T-cell (primary cell): Measurements from ENCODE around the gene MBL2. TPM values are rescaled to one million over a fixed set of nuclear protein-coding genes. Genes with fewer than 3 reads are reported as not detected.

Experiments used
- ATAC-seq, 4 experiments: fragments of 200-7000 bp in 3 of 4; fragments of 150-1000 bp in 1 of 4; cut with Tn5 transposase; replicated peaks in 1 of 4; 1 replicate in 3 of 4; 2 replicates in 1 of 4; pipeline ENCODE4 v1.10.0; 2021; ENCODE audit warnings: moderate library complexity in 3 of 4, mild to moderate bottlenecking in 2 of 4, moderate number of reproducible peaks in 1 of 4
- CTCF ChIA-PET, 2 donors: fragments of 300-600 bp; sonication (Branson Sonifier 250); formaldehyde crosslinking; loops; one replicate each; lab custom pipeline; 2022; ENCODE audit warnings: antibody characterized with exemption in 2 of 2; lab: Charles Lee
- POLR2A ChIA-PET, 2 donors: fragments of 300-600 bp; sonication (Branson Sonifier 250); formaldehyde crosslinking; loops; one replicate each; lab custom pipeline; 2022; ENCODE audit warnings: antibody characterized with exemption in 2 of 2; lab: Charles Lee
- DNase-seq, 35 experiments: peaks; one replicate each; pipeline versions ENCODE4 v3.0.0 to v3.0.0-alpha.2; 2013 to 2023
- H3K27ac ChIP-seq: one replicate; pipeline ENCODE4 v1.5.1; 2013; ENCODE audit warnings: low read length
- H3K27me3 ChIP-seq, 2 experiments: replicated peaks in 1 of 2; 1 replicate in 1 of 2; 2 replicates in 1 of 2; pipeline versions ENCODE4 v1.6.1 to v1.7.0; 2013; ENCODE audit warnings: low read length in 1 of 2, mixed read lengths in 1 of 2; ENCODE audit not compliant: control insufficient read depth in 2 of 2, insufficient read depth in 2 of 2; ENCODE audit errors: extremely low read depth in 1 of 2
- H3K36me3 ChIP-seq, 2 donors: 1 replicate in 1 of 2; 2 replicates in 1 of 2; pipeline versions ENCODE4 v1.6.1 to v1.7.0; 2013; ENCODE audit warnings: low read length in 1 of 2; ENCODE audit not compliant: control insufficient read depth in 2 of 2, insufficient read depth in 1 of 2; ENCODE audit errors: extremely low read depth in 1 of 2
- H3K4me1 ChIP-seq, 2 experiments: 1 replicate in 1 of 2; 2 replicates in 1 of 2; pipeline versions ENCODE4 v1.6.1 to v1.7.0; 2013; ENCODE audit warnings: low read length in 2 of 2, mixed read lengths in 1 of 2; ENCODE audit not compliant: insufficient read depth in 2 of 2, control insufficient read depth in 1 of 2; ENCODE audit errors: extremely low read depth in 1 of 2
- H3K4me3 ChIP-seq, 2 donors: 1 replicate in 1 of 2; 2 replicates in 1 of 2; pipeline versions ENCODE4 v1.5.1 to v1.7.0; 2013; ENCODE audit warnings: mild to moderate bottlenecking in 2 of 2, low read length in 1 of 2, moderate library complexity in 1 of 2; ENCODE audit not compliant: control insufficient read depth in 1 of 2; ENCODE audit errors: extremely low read depth in 1 of 2
- H3K9me3 ChIP-seq: 2 replicates; pipeline ENCODE4 v1.7.0; 2013
- H3K27ac Mint-ChIP-seq, 2 donors: one replicate each; pipeline ENCODE4 v1.8.0; 2020 to 2021; ENCODE audit warnings: mild to moderate bottlenecking in 2 of 2, mixed read lengths in 2 of 2
- H3K27me3 Mint-ChIP-seq, 2 donors: one replicate each; pipeline ENCODE4 v1.8.0; 2021 to 2022; ENCODE audit warnings: mixed read lengths in 2 of 2
- H3K36me3 Mint-ChIP-seq: one replicate; pipeline ENCODE4 v1.8.0; 2021; ENCODE audit warnings: mixed read lengths
- H3K4me1 Mint-ChIP-seq, 3 donors: one replicate each; pipeline ENCODE4 v1.8.0; 2020 to 2022; ENCODE audit warnings: mixed read lengths in 3 of 3, mild to moderate bottlenecking in 1 of 3
- H3K4me3 Mint-ChIP-seq, 3 donors: one replicate each; pipeline ENCODE4 v1.8.0; 2020 to 2022; ENCODE audit warnings: mild to moderate bottlenecking in 3 of 3, mixed read lengths in 3 of 3, moderate library complexity in 3 of 3
- H3K9me3 Mint-ChIP-seq, 3 donors: one replicate each; pipeline ENCODE4 v1.8.0; 2020 to 2022; ENCODE audit warnings: mixed read lengths in 3 of 3
- WGBS: methylation state at CpG from one replicate; pipeline ENCODE4 v1.1.5; 2013; ENCODE audit warnings: missing lambda C conversion rate; ENCODE audit not compliant: insufficient coverage; 5-methylcytosine and 5-hydroxymethylcytosine counted together
- total RNA-seq, 35 experiments: library from RNA in 6 of 35; stranded (reverse) in 6 of 35; fragments of 120-200 nt in 1 of 35; gene quantifications; one replicate each; pipeline versions ENCODE4 v1.2.1 to v1.2.4 and lab custom pipeline; 2013 to 2026

The MBL2 gene
- total RNA-seq, 5 donors from 2014 or later (not counting 1 experiment from before 2014, with no cell fraction given) = 0.10 TPM; not detected in 4

DNA sequence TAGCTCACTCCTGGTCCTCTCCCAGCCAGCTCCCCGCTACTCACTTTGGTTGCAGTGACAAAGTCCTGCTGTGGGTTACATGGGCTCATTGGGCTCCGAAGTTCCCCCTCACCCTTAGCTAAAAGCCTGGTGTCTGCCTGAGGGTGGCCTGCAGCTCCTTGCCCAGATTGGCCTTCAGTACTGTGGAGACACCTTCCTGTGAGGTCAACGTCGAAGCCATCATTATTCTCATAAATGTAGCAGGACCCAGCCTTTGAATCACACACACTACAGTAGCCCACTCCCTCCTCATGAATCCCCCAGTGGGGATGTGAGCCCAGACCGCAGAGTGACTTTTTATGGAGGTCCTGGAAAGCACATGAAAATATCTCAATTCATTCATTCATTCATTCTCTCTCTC is 10.5 kb downstream of the MBL2 start:
- H3K36me3 ChIP-seq = no peaks in the 10 kb centered on the region
- H3K27ac Mint-ChIP-seq = no peak overlapping the region
- no peaks in the 10 kb centered on the region for H3K4me1 ChIP-seq
- 84% methylated on average over 5 of the region's 5 CpGs for WGBS
- H3K4me1 Mint-ChIP-seq = no peaks in the 10 kb centered on the region
- H3K9me3 Mint-ChIP-seq = peaks cover 0 to 6% (median 3%) of the 10 kb centered on the region in 3 donors
- ATAC-seq (no peak), DNase-seq (no peak)
- no peaks in the 10 kb centered on the region for H3K36me3 Mint-ChIP-seq
- H3K27ac ChIP-seq = no peak overlapping the region
- CTCF ChIA-PET = no interaction called here
- no peak overlapping the region for H3K4me3 ChIP-seq
- no peaks in the 10 kb centered on the region for H3K9me3 ChIP-seq
- no peak overlapping the region for H3K4me3 Mint-ChIP-seq
- no peaks in the 10 kb centered on the region for H3K27me3 ChIP-seq
- POLR2A ChIA-PET = no interaction called here
- no peaks in the 10 kb centered on the region for H3K27me3 Mint-ChIP-seq

GRCh38 chr10:52759154-52759553 is 13.4 kb downstream of the MBL2 start:
- H3K4me1 ChIP-seq = no peaks in the 10 kb centered on the region
- whole genome bisulfite sequencing = no CpG with 5 or more reads among the region's 3 CpGs
- CTCF ChIA-PET = no interaction called here

DNA sequence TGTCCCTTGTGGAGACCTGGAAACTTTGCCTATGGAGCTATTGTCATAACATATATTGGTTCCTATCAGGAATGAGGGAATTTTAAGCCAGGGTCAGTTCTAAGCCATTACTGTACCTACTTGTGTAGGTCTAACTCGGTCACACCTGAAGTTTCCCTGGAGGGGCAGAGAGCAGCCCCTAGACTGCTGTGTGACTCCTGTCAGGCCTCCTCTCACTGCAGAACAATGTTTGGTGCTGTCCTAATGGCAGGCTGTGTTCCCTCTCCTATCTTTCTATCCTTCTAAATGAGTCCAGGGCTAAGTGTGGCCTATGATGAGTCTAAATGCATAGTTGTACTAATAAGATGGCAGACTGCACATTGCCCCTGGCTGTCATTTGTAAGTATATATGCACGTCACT is 14.2 kb downstream of the MBL2 start:
- Mint-ChIP-seq H3K36me3 (no peaks in the 10 kb centered on the region), H3K27ac (no peak overlapping the region), H3K27me3 (no peaks in the 10 kb centered on the region), H3K4me1 (no peaks in the 10 kb centered on the region), H3K9me3 (peaks cover 0 to 9% (median 6%) of the 10 kb centered on the region in 3 donors), H3K4me3 (no peak overlapping the region)
- no peak overlapping the region for H3K27ac ChIP-seq
- CTCF ChIA-PET = no interaction called here
- DNase-seq (no peak), ATAC-seq (no peak)
- H3K4me1 ChIP-seq = no peaks in the 10 kb centered on the region
- no peaks in the 10 kb centered on the region for H3K36me3 ChIP-seq
- WGBS = no CpG with 5 or more reads among the region's 2 CpGs
- H3K9me3 ChIP-seq = no peaks in the 10 kb centered on the region
- H3K4me3 ChIP-seq = no peak overlapping the region
- POLR2A ChIA-PET = no interaction called here
- H3K27me3 ChIP-seq = no peaks in the 10 kb centered on the region

More at GRCh38 chr10:52759154-52759553, 13.4 kb downstream of the MBL2 start:
- Mint-ChIP-seq H3K27ac (no peak overlapping the region), H3K4me1 (no peaks in the 10 kb centered on the region), H3K27me3 (no peaks in the 10 kb centered on the region), H3K9me3 (peaks cover 0 to 9% (median 6%) of the 10 kb centered on the region in 3 donors), H3K36me3 (no peaks in the 10 kb centered on the region), H3K4me3 (no peak overlapping the region)
- no peak overlapping the region for H3K27ac ChIP-seq
- ATAC-seq (no peak), DNase-seq (no peak)
- no peaks in the 10 kb centered on the region for H3K27me3 ChIP-seq
- H3K4me3 ChIP-seq = no peak overlapping the region
- no peaks in the 10 kb centered on the region for H3K9me3 ChIP-seq
- POLR2A ChIA-PET = no interaction called here
- no peaks in the 10 kb centered on the region for H3K36me3 ChIP-seq

- Mint-ChIP-seq H3K4me1 (no peaks in the 10 kb centered on the region), H3K9me3 (peaks cover 0 to 9% (median 6%) of the 10 kb centered on the region in 3 donors), H3K4me3 (no peak overlapping the region), H3K27ac (no peak overlapping the region), H3K36me3 (no peaks in the 10 kb centered on the region), H3K27me3 (no peaks in the 10 kb centered on the region)
- ChIA-PET CTCF (no interaction called here), POLR2A (no interaction called here)
- H3K27me3 ChIP-seq = no peaks in the 10 kb centered on the region
- ATAC-seq (no peak), DNase-seq (no peak)
- H3K36me3 ChIP-seq = no peaks in the 10 kb centered on the region
- no peak overlapping the region for H3K4me3 ChIP-seq
- 56% methylated on average over 2 of the region's 6 CpGs for WGBS
- no peaks in the 10 kb centered on the region for H3K4me1 ChIP-seq
- no peak overlapping the region for H3K27ac ChIP-seq
- no peaks in the 10 kb centered on the region for H3K9me3 ChIP-seq
Observed at GRCh38 chr10:52757773-52758172, 14.8 kb downstream of the MBL2 start.

DNA sequence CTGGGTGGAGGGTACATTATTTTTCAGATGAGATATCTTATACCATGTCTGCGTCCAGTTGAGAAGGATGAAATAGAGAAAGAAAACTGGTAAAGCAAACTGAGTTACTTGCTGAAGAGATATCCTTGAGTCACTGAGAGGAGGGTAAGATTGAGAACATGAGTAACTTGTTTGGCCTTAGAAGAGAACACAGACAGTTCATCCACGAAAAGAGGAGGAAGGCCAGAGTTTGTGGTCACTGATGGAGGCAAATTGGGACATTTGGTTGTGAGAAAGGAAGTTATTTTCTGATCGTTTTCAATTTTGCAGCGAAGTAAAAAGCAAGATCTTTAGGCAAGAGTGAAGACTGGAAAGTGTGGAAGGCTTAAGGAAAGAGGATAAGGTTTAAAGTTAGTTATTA is 15.6 kb downstream of the MBL2 start:
- Mint-ChIP-seq H3K36me3 (no peaks in the 10 kb centered on the region), H3K27ac (no peak overlapping the region), H3K27me3 (peaks cover 0 to 3% of the 10 kb centered on the region in 2 donors), H3K4me1 (no peaks in the 10 kb centered on the region), H3K9me3 (peaks cover 0 to 9% (median 3%) of the 10 kb centered on the region in 3 donors), H3K4me3 (no peak overlapping the region)
- ChIA-PET CTCF (no interaction called here), POLR2A (no interaction called here)
- 41% methylated on average over 4 of the region's 4 CpGs for WGBS
- no peak for ATAC-seq
- H3K27ac ChIP-seq = no peak overlapping the region
- H3K4me1 ChIP-seq = no peaks in the 10 kb centered on the region
- no peaks in the 10 kb centered on the region for H3K9me3 ChIP-seq
- no peaks in the 10 kb centered on the region for H3K36me3 ChIP-seq
- no peak for DNase-seq
- H3K27me3 ChIP-seq = no peaks in the 10 kb centered on the region
- H3K4me3 ChIP-seq = no peak overlapping the region

GRCh38 chr10:52756295-52756694 is 16.3 kb downstream of the MBL2 start:
- POLR2A ChIA-PET = no interaction called here
- H3K9me3 Mint-ChIP-seq = peaks cover 0 to 9% (median 3%) of the 10 kb centered on the region in 3 donors
- H3K27me3 ChIP-seq = no peaks in the 10 kb centered on the region
- no peak overlapping the region for H3K27ac ChIP-seq
- no peaks in the 10 kb centered on the region for H3K36me3 Mint-ChIP-seq
- H3K36me3 ChIP-seq = no peaks in the 10 kb centered on the region
- no peaks in the 10 kb centered on the region for H3K4me1 ChIP-seq
- no peak overlapping the region for H3K4me3 ChIP-seq
- WGBS = 100% methylated on average over 3 of the region's 4 CpGs
- no peaks in the 10 kb centered on the region for H3K4me1 Mint-ChIP-seq
- DNase-seq (no peak), ATAC-seq (no peak)
- CTCF ChIA-PET = no interaction called here
- H3K9me3 ChIP-seq = no peaks in the 10 kb centered on the region
- no peak overlapping the region for H3K27ac Mint-ChIP-seq
- peaks cover 0 to 3% of the 10 kb centered on the region in 2 donors for H3K27me3 Mint-ChIP-seq
- no peak overlapping the region for H3K4me3 Mint-ChIP-seq
